MM.1S (cell line): ENCODE measurements around the gene PTGR3.

Experiments
- EZH2 ChIP-seq: fragments of 300-600 bp; sonication (generic); optimal IDR thresholded peaks from 2 replicates; pipeline ENCODE3; 2017; ENCODE audit warnings: low read depth, mild to moderate bottlenecking, antibody characterized with exemption, low read length, mixed read lengths
- TF ChIP-seq, protein P1 (sequence below): fragments of 300-600 bp; sonication (generic); IDR thresholded peaks from 2 replicates; pipeline ENCODE4 v1.5.1; 2016; ENCODE audit warnings: antibody characterized with exemption, low read length, mixed read lengths

GRCh38 chr18:75238100-75238499 lies 29.2 kb upstream of the PTGR3 start:
- no peak for TF ChIP-seq EZH2
- TF ChIP-seq, protein P1, sequence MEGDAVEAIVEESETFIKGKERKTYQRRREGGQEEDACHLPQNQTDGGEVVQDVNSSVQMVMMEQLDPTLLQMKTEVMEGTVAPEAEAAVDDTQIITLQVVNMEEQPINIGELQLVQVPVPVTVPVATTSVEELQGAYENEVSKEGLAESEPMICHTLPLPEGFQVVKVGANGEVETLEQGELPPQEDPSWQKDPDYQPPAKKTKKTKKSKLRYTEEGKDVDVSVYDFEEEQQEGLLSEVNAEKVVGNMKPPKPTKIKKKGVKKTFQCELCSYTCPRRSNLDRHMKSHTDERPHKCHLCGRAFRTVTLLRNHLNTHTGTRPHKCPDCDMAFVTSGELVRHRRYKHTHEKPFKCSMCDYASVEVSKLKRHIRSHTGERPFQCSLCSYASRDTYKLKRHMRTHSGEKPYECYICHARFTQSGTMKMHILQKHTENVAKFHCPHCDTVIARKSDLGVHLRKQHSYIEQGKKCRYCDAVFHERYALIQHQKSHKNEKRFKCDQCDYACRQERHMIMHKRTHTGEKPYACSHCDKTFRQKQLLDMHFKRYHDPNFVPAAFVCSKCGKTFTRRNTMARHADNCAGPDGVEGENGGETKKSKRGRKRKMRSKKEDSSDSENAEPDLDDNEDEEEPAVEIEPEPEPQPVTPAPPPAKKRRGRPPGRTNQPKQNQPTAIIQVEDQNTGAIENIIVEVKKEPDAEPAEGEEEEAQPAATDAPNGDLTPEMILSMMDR, result no peak
